Naive thymus-derived CD4-positive, alpha-beta T cell (primary cell): Measurements from ENCODE around the gene MORN3. TPM values are rescaled to one million over a fixed set of nuclear protein-coding genes. Genes with fewer than 3 reads are reported as not detected.
"Not testable (repeated sequence)": the region's sequence is repeated elsewhere in the genome, so short reads cannot be mapped to it uniquely, and the experiment has no call there.

Experiments
- ATAC-seq: fragments of 150-1000 bp; cut with Tn5 transposase; 2 replicates; pipeline ENCODE4 v1.10.0; 2021; ENCODE audit warnings: mild to moderate bottlenecking, moderate library complexity
- CTCF ChIA-PET: fragments of 350-600 bp; sonication (Branson Sonifier 250); formaldehyde crosslinking; loops from one replicate; lab custom pipeline; 2021; ENCODE audit warnings: antibody characterized with exemption; lab: Charles Lee
- POLR2A ChIA-PET: fragments of 350-600 bp; sonication (Branson Sonifier 250); formaldehyde crosslinking; loops from one replicate; lab custom pipeline; 2021; ENCODE audit warnings: antibody characterized with exemption, inconsistent platforms; lab: Charles Lee
- DNase-seq, 9 donors: peaks; one replicate each; pipeline versions ENCODE4 v3.0.0 to v3.0.0-alpha.2; 2020 to 2022; ENCODE audit warnings: mixed read lengths in 1 of 9
- H3K27ac ChIP-seq: one replicate; pipeline ENCODE4 v1.7.0; 2013; ENCODE audit warnings: mild to moderate bottlenecking, low read depth, low read length, moderate library complexity
- H3K27me3 ChIP-seq, 2 donors: one replicate each; pipeline ENCODE4 v1.7.0; 2013; ENCODE audit warnings: low read length in 2 of 2, mild to moderate bottlenecking in 2 of 2, moderate library complexity in 2 of 2; ENCODE audit not compliant: control insufficient read depth in 2 of 2, insufficient read depth in 2 of 2
- H3K36me3 ChIP-seq, 3 experiments: 1 replicate in 2 of 3; 2 replicates in 1 of 3; pipeline ENCODE4 v1.7.0; 2013; ENCODE audit warnings: low read length in 3 of 3, mild to moderate bottlenecking in 3 of 3, moderate library complexity in 1 of 3; ENCODE audit not compliant: insufficient read depth in 3 of 3, control insufficient read depth in 2 of 3
- H3K4me1 ChIP-seq, 2 donors: one replicate each; pipeline ENCODE4 v1.7.0; 2013; ENCODE audit warnings: low read length in 2 of 2, mild to moderate bottlenecking in 2 of 2, moderate library complexity in 1 of 2; ENCODE audit not compliant: control insufficient read depth in 2 of 2, insufficient read depth in 2 of 2
- H3K4me3 ChIP-seq: 2 replicates; pipeline ENCODE4 v1.7.0; 2013; ENCODE audit warnings: mild to moderate bottlenecking, low read length
- H3K9me3 ChIP-seq, 3 experiments: 1 replicate in 2 of 3; 2 replicates in 1 of 3; pipeline ENCODE4 v1.7.0; 2013; ENCODE audit warnings: low read length in 3 of 3; ENCODE audit not compliant: control insufficient read depth in 2 of 3
- H3K27ac Mint-ChIP-seq, 9 donors: one replicate each; pipeline ENCODE4 v1.8.0; 2020 to 2022; ENCODE audit warnings: mixed read lengths in 9 of 9, mild to moderate bottlenecking in 8 of 9, moderate library complexity in 5 of 9, inconsistent platforms in 2 of 9
- H3K27me3 Mint-ChIP-seq, 5 donors: one replicate each; pipeline ENCODE4 v1.8.0; 2021 to 2022; ENCODE audit warnings: mixed read lengths in 5 of 5, mild to moderate bottlenecking in 1 of 5
- H3K36me3 Mint-ChIP-seq, 5 donors: one replicate each; pipeline ENCODE4 v1.8.0; 2020 to 2022; ENCODE audit warnings: mixed read lengths in 5 of 5, mild to moderate bottlenecking in 3 of 5, inconsistent platforms in 1 of 5
- H3K4me1 Mint-ChIP-seq, 7 donors: one replicate each; pipeline ENCODE4 v1.8.0; 2020 to 2022; ENCODE audit warnings: mixed read lengths in 7 of 7, mild to moderate bottlenecking in 3 of 7, inconsistent platforms in 1 of 7
- H3K4me3 Mint-ChIP-seq, 10 donors: one replicate each; pipeline ENCODE4 v1.8.0; 2020 to 2022; ENCODE audit warnings: mild to moderate bottlenecking in 10 of 10, mixed read lengths in 10 of 10, moderate library complexity in 6 of 10, inconsistent platforms in 2 of 10
- H3K9me3 Mint-ChIP-seq, 11 donors: one replicate each; pipeline ENCODE4 v1.8.0; 2020 to 2022; ENCODE audit warnings: mixed read lengths in 11 of 11, mild to moderate bottlenecking in 4 of 11, inconsistent platforms in 1 of 11, moderate library complexity in 1 of 11
- intact Hi-C, 2 donors: fragments of 100-400 bp; cut with micrococcal nuclease; formaldehyde crosslinking; loops; one replicate each; pipeline ENCODE4 v1.15.1; 2023
- polyA plus RNA-seq, 2 donors: library from polyadenylated mRNA; unstranded; fragments of 300-500 nt; fragmentation: Illumina TruSeq; gene quantifications; one replicate each; pipeline ENCODE4 v1.2.3, GENCODE V29; 2021
- total RNA-seq, 6 experiments: library from RNA in 5 of 6; stranded (reverse) in 5 of 6; gene quantifications; 1 replicate in 5 of 6; 2 replicates in 1 of 6; pipeline ENCODE4 v1.2.3 and lab custom pipeline; 2021 to 2026

Gene MORN3
- total RNA-seq (10 to 100 TPM in 2 of 5 experiments, 1 to 10 TPM in 3; 2.3 to 19.2 (median 9.6) TPM), polyA plus RNA-seq (1 to 10 TPM; 2.3 to 8.7 TPM), total RNA-seq (lab: John Stamatoyannopoulos, UW) (25.3 reads per million, percentile 56 among the genes with 10 or more reads in this experiment)

DNA sequence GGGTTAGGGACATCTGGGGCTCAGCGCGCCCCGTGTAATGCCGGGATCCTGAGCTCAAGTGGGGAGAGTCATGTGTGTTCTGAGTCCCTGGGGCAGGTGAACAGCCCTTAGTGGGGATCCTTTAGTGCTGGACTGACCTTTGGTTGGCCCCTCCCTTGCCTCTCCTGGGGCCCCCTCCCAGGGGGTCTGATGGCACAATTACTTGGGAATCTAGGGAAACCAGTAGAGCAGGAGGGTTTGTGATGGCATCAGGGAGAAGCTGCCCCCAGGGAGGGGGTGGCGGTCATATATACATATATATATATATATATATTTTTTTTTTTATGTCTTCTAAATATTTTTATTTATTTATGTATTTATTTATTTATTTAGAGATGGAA lies at the start of gene MORN3:
Gene MORN3 (minus strand): TSS at position 134 of the 380 bp plus-strand sequence. CDS start 171 bp downstream, outside the sequence.
- H3K27ac ChIP-seq: peak within 1 kb of the TSS; percentile 36
- peaks cover 13 to 47% of the 10 kb centered on the region in 2 donors for H3K4me1 ChIP-seq

GRCh38 chr12:121718653-121719239 lies 49.3 kb upstream of the MORN3 start:
- ChIA-PET POLR2A (interaction anchor here (0.5 to 0.9 kb wide), 2 partner anchors 62 to 179 kb away, joined by 3 to 6 read pairs; no protein-coding TSS in a partner anchor), CTCF (interaction anchor here (1.1 kb wide), 1 partner anchor 75 kb away, joined by 5 read pairs; the partner anchor contains the start of gene RHOF)
- H3K4me1 Mint-ChIP-seq: peaks cover 0 to 13% (median 7%) of the 10 kb centered on the region in 7 donors
- H3K27ac Mint-ChIP-seq: no peak overlapping the region
- Histone ChIP-seq H3K4me3 (no peak overlapping the region), H3K27ac (no peak overlapping the region), H3K4me1 (peaks cover 0 to 3% of the 10 kb centered on the region in 2 donors), H3K9me3 (no peaks in the 10 kb centered on the region), H3K27me3 (no peaks in the 10 kb centered on the region), H3K36me3 (no peaks in the 10 kb centered on the region)
- H3K36me3 Mint-ChIP-seq: peaks cover 0 to 4% (median 1%) of the 10 kb centered on the region in 5 donors
- intact Hi-C loops: loop anchor here in 1 of 2 donors (10.0 kb wide), 1 partner anchor 506 kb away; the partner anchor contains the start of gene DIABLO
- H3K9me3 Mint-ChIP-seq: no peaks in the 10 kb centered on the region
- ATAC-seq (no peak), DNase-seq (no peak)
- no peak overlapping the region for H3K4me3 Mint-ChIP-seq
- no peaks in the 10 kb centered on the region for H3K27me3 Mint-ChIP-seq

More for the DNA sequence above, at the start of gene MORN3:
- no peak within 1 kb of the TSS for H3K4me3 ChIP-seq
- ChIA-PET CTCF (interaction anchor here (0.8 to 7.6 kb wide), 14 partner anchors 8 to 193 kb away, joined by 3 to 150 read pairs (median 6); partner anchors contain the start of gene ORAI1), POLR2A (interaction anchor here (0.5 to 8.3 kb wide), 10 partner anchors 10 to 133 kb away, joined by 3 to 203 read pairs (median 8); partner anchors contain the start of genes KDM2B and ORAI1)
- peak within 1 kb of the TSS in 9 of 10 donors; percentile 34 to 62 (median 54) for H3K4me3 Mint-ChIP-seq
- H3K27me3 Mint-ChIP-seq: no peaks in the 10 kb centered on the region
- no peaks in the 10 kb centered on the region for H3K9me3 ChIP-seq
- peaks cover 38 to 65% (median 52%) of the 10 kb centered on the region in 7 donors for H3K4me1 Mint-ChIP-seq
- no peak for ATAC-seq
- H3K27me3 ChIP-seq: no peaks in the 10 kb centered on the region
- H3K36me3 Mint-ChIP-seq: peaks cover 0 to 9% (median 8%) of the 10 kb centered on the region in 5 donors
- peaks cover 0 to 4% (median 0%) of the 10 kb centered on the region in 11 donors for H3K9me3 Mint-ChIP-seq
- intact Hi-C loops: no loop called here
- no peak for DNase-seq
- peak within 1 kb of the TSS; percentile 62 to 100 (median 83) for H3K27ac Mint-ChIP-seq
- H3K36me3 ChIP-seq: no peaks in the 10 kb centered on the region

GRCh38 chr12:121717041-121717699 lies 47.7 kb upstream of the MORN3 start:
- no peak for ATAC-seq
- H3K27ac Mint-ChIP-seq: no peak overlapping the region
- POLR2A ChIA-PET: no interaction called here

DNA sequence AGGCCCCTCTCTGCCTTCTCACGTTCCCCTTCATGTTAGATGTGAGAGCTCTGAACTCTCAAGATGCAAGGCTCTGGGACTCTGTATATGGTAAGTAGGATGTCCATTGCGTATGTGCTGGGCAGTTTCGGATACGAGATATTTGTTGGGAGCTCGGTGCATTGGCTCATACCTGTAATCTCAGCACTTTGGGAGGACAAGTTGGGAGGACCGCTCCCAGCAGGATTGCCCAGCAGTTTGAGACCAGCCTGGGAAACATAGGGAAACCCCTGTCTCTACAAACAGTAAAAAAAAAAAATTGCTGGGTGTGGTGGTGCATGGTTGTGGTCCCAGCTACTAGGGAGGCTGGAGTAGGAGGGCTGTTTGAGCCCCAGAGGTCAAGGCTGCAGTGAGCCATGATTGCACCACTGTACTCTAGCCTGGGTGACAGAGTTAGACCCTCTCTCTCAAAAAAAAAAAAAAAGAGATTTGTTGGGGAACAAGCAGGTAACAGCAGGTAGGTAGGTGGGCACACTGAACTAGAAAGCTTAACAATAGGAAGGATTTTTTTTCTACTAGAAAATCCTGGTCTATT lies 46.5 kb upstream of the MORN3 start:
- Mint-ChIP-seq H3K9me3 (peaks cover 0 to 2% (median 0%) of the 10 kb centered on the region in 11 donors), H3K36me3 (peaks cover 0 to 4% (median 0%) of the 10 kb centered on the region in 5 donors), H3K4me3 (no peak overlapping the region), H3K4me1 (peaks cover 7 to 31% (median 22%) of the 10 kb centered on the region in 7 donors), H3K27ac (peak overlapping the region in 1 of 9 donors; percentile 76), H3K27me3 (no peaks in the 10 kb centered on the region)
- H3K36me3 ChIP-seq: peaks cover 0 to 4% (median 0%) of the 10 kb centered on the region in 3 experiments
- H3K27me3 ChIP-seq: no peaks in the 10 kb centered on the region
- intact Hi-C loops: loop anchor here in 1 of 2 donors (10.0 kb wide), 1 partner anchor 509 kb away; the partner anchor contains the start of gene DIABLO
- ATAC-seq (no peak), DNase-seq (no peak)
- CTCF ChIA-PET: no interaction called here
- H3K4me1 ChIP-seq: peaks cover 11 to 12% of the 10 kb centered on the region in 2 donors
- POLR2A ChIA-PET: interaction anchor here (0.6 kb wide), 1 partner anchor 18 kb away, joined by 3 read pairs; no protein-coding TSS in a partner anchor
- no peak overlapping the region for H3K27ac ChIP-seq
- H3K9me3 ChIP-seq: no peaks in the 10 kb centered on the region
- H3K4me3 ChIP-seq: no peak overlapping the region

More at GRCh38 chr12:121717041-121717699, 47.7 kb upstream of the MORN3 start:
- Mint-ChIP-seq H3K36me3 (peaks cover 0 to 4% (median 0%) of the 10 kb centered on the region in 5 donors), H3K4me1 (peaks cover 0 to 21% (median 14%) of the 10 kb centered on the region in 7 donors), H3K27me3 (no peaks in the 10 kb centered on the region), H3K9me3 (no peaks in the 10 kb centered on the region), H3K4me3 (no peak overlapping the region)
- intact Hi-C loops: loop anchor here in 1 of 2 donors (10.0 kb wide), 1 partner anchor 508 kb away; the partner anchor contains the start of gene DIABLO
- CTCF ChIA-PET: interaction anchor here (0.6 kb wide), 1 partner anchor 127 kb away, joined by 4 read pairs; no protein-coding TSS in a partner anchor
- H3K27ac ChIP-seq: no peak overlapping the region
- DNase-seq: no peak
- no peaks in the 10 kb centered on the region for H3K27me3 ChIP-seq
- H3K36me3 ChIP-seq: peaks cover 0 to 2% (median 0%) of the 10 kb centered on the region in 3 experiments
- peaks cover 7 to 11% of the 10 kb centered on the region in 2 donors for H3K4me1 ChIP-seq
- H3K9me3 ChIP-seq: no peaks in the 10 kb centered on the region
- no peak overlapping the region for H3K4me3 ChIP-seq

GRCh38 chr12:121715055-121715454 lies 45.6 kb upstream of the MORN3 start:
- H3K27ac ChIP-seq, DNase-seq, H3K27me3 ChIP-seq, H3K36me3 Mint-ChIP-seq, H3K27me3 Mint-ChIP-seq, H3K9me3 Mint-ChIP-seq, CTCF ChIA-PET, H3K36me3 ChIP-seq, H3K4me3 ChIP-seq, H3K9me3 ChIP-seq, ATAC-seq, POLR2A ChIA-PET: not testable (repeated sequence)
- Mint-ChIP-seq H3K4me1 (peaks cover 7 to 37% (median 25%) of the 10 kb centered on the region in 7 donors), H3K27ac (peak overlapping the region in 2 of 9 donors; percentile 19 to 76), H3K4me3 (peak overlapping the region in 3 of 10 donors; percentile 87 to 97 (median 90))
- H3K4me1 ChIP-seq: peaks cover 11 to 12% of the 10 kb centered on the region in 2 donors
- intact Hi-C loops: loop anchor here in 1 of 2 donors (10.0 kb wide), 1 partner anchor 510 kb away; the partner anchor contains the start of gene DIABLO
